HepG2 (cell line): ENCODE data around the gene HSPB2. TPM values are rescaled to one million over a fixed set of nuclear protein-coding genes. Genes with fewer than 3 reads are reported as not detected.
A peak's percentile ranks its signal among the peaks of the same experiment; 100 is the strongest.

Experiments
- ATAC-seq: fragments of 200-7000 bp; cut with Tn5 transposase; 3 replicates; pipeline ENCODE4 v1.9.1; 2020; ENCODE audit warnings: mild to moderate bottlenecking, moderate library complexity
- BruUV-seq: library from RNA; stranded (reverse); fragments of 400-500 nt; replicated peaks from 2 replicates; lab custom pipeline; 2021; lab: Mats Ljungman, UMichigan
- CTCF ChIA-PET: fragments of 300-600 bp; formaldehyde crosslinking; extraction: SDS; loops from one replicate; lab custom pipeline; 2021; ENCODE audit warnings: low total read pairs, inconsistent platforms, low intra/inter-chr PET ratio; lab: Yijun Ruan, JAX
- POLR2A ChIA-PET: fragments of 350-600 bp; sonication (Branson Sonifier 250); formaldehyde crosslinking; loops from one replicate; lab custom pipeline; 2020; ENCODE audit warnings: antibody characterized with exemption, inconsistent platforms; lab: Yijun Ruan, JAX
- DNase-seq: peaks from one replicate; pipeline ENCODE4 v3.0.0-alpha.2; 2015; ENCODE audit warnings: low spot score
- FAIRE-seq: peaks from 3 replicates; lab custom pipeline; 2011; peaks lifted over from hg19 to GRCh38; lab: Jason Lieb, UNC
- H2AFZ ChIP-seq: one replicate; pipeline ENCODE4 v1.6.1; 2011; ENCODE audit warnings: low read length, inconsistent platforms
- H3K27ac ChIP-seq: fragments of 300-600 bp; 3 replicates; pipeline ENCODE4 v1.8.0; 2011; ENCODE audit warnings: mixed run types, mild to moderate bottlenecking, mixed read lengths, low read length, inconsistent platforms; ENCODE audit not compliant: insufficient read depth; ENCODE audit errors: extremely low read length
- H3K27me3 ChIP-seq, 2 experiments: fragments of 200-600 bp in 1 of 2; 2 replicates in 1 of 2; 3 replicates in 1 of 2; pipeline versions ENCODE4 v1.6.0 to v1.8.0; 2011; ENCODE audit warnings: low read length in 2 of 2, mild to moderate bottlenecking in 2 of 2, moderate library complexity in 2 of 2, inconsistent platforms in 1 of 2; ENCODE audit not compliant: insufficient read depth in 2 of 2, control insufficient read depth in 1 of 2
- H3K36me3 ChIP-seq, 2 experiments: fragments of 200-600 bp in 1 of 2; replicated peaks in 1 of 2; 2 replicates in 1 of 2; 3 replicates in 1 of 2; pipeline versions ENCODE4 v1.5.1 to v1.8.0; 2011; ENCODE audit warnings: low read length in 2 of 2, inconsistent platforms in 1 of 2; ENCODE audit not compliant: insufficient read depth in 2 of 2, control insufficient read depth in 1 of 2
- H3K4me1 ChIP-seq: 2 replicates; pipeline ENCODE4 v1.5.1; 2012; ENCODE audit warnings: low read length, inconsistent platforms; ENCODE audit not compliant: insufficient read depth
- H3K4me2 ChIP-seq: 2 replicates; pipeline ENCODE4 v1.6.0; 2011; ENCODE audit warnings: low read depth, low read length, inconsistent platforms
- H3K4me3 ChIP-seq, 3 experiments: fragments of 200-600 bp in 1 of 3; sonication (generic), shearing (Covaris generic) in 1 of 3; replicated peaks in 1 of 3; 2 replicates each; pipeline ENCODE4 v1.5.1; 2011 to 2016; ENCODE audit warnings: low read length in 3 of 3, inconsistent platforms in 2 of 3, low read depth in 2 of 3, mild to moderate bottlenecking in 2 of 3, control low read depth in 1 of 3, mixed read lengths in 1 of 3; ENCODE audit not compliant: insufficient read depth in 1 of 3
- H3K79me2 ChIP-seq: one replicate; pipeline ENCODE4 v1.6.1; 2011; ENCODE audit warnings: low read length, inconsistent platforms; ENCODE audit not compliant: insufficient read depth
- H3K9ac ChIP-seq: 2 replicates; pipeline ENCODE4 v1.6.0; 2011; ENCODE audit warnings: mild to moderate bottlenecking, low read depth, low read length, inconsistent platforms; ENCODE audit not compliant: insufficient read depth
- H3K9me3 ChIP-seq: 2 replicates; pipeline ENCODE4 v1.5.1; 2012; ENCODE audit warnings: mild to moderate bottlenecking, low read length
- H4K20me1 ChIP-seq: 2 replicates; pipeline ENCODE4 v1.6.0; 2011; ENCODE audit warnings: inconsistent platforms, mild to moderate bottlenecking, low read length, moderate library complexity; ENCODE audit not compliant: insufficient read depth
- ATRX ChIP-seq: sonication (generic); formaldehyde crosslinking; IDR thresholded peaks from 2 replicates; pipeline ENCODE4 v1.4.0; 2020; ENCODE audit warnings: missing genetic modification reagents, borderline replicate concordance
- CREB1 ChIP-seq, 2 experiments: fragments of 450-650 bp in 1 of 2; IDR thresholded peaks; 2 replicates each; pipeline ENCODE4 v1.6.1; 2016 to 2017; ENCODE audit warnings: control low read depth in 1 of 2, mild to moderate bottlenecking in 1 of 2, missing compliant biosample characterization in 1 of 2, missing genetic modification characterization in 1 of 2
- KMT2B ChIP-seq: IDR thresholded peaks from 2 replicates; pipeline ENCODE4 v1.6.1; 2016; ENCODE audit warnings: missing genetic modification reagents, missing compliant biosample characterization
- MEF2D ChIP-seq: sonication (generic); formaldehyde crosslinking; IDR thresholded peaks from 2 replicates; pipeline ENCODE4 v1.5.1; 2020; ENCODE audit warnings: mild to moderate bottlenecking, missing genetic modification reagents
- NBN ChIP-seq: fragments of 450-650 bp; conservative IDR thresholded peaks from 2 replicates; pipeline ENCODE4 v1.6.1; 2017
- NCOA2 ChIP-seq: sonication (generic); formaldehyde crosslinking; IDR thresholded peaks from 2 replicates; pipeline ENCODE4 v1.8.0; 2022; ENCODE audit warnings: inconsistent platforms
- TEAD3 ChIP-seq: optimal IDR thresholded peaks from 2 replicates; pipeline ENCODE3; 2016; ENCODE audit warnings: borderline replicate concordance
- ZFP36L2 ChIP-seq: sonication (generic); formaldehyde crosslinking; IDR thresholded peaks from 2 replicates; pipeline ENCODE4 v1.4.0; 2020; ENCODE audit warnings: missing genetic modification reagents
- ZNF562 ChIP-seq: sonication (generic); formaldehyde crosslinking; IDR thresholded peaks from 2 replicates; pipeline ENCODE4 v1.8.0; 2022; ENCODE audit warnings: missing genetic modification reagents, borderline replicate concordance
- ZNF607 ChIP-seq: sonication (generic); formaldehyde crosslinking; IDR thresholded peaks from 2 replicates; pipeline ENCODE4 v1.5.1; 2020; ENCODE audit warnings: missing genetic modification reagents, mild to moderate bottlenecking, borderline replicate concordance
- ZNF687 ChIP-seq: sonication (generic); formaldehyde crosslinking; IDR thresholded peaks from 2 replicates; pipeline ENCODE4 v1.5.1; 2020; ENCODE audit warnings: mild to moderate bottlenecking, missing genetic modification reagents, moderate library complexity
- ZNF777 ChIP-seq: sonication (generic); formaldehyde crosslinking; IDR thresholded peaks from 2 replicates; pipeline ENCODE4 v1.4.0; 2020; ENCODE audit warnings: missing genetic modification reagents
- ZNF891 ChIP-seq: sonication (generic); formaldehyde crosslinking; IDR thresholded peaks from 2 replicates; pipeline ENCODE4 v1.5.0; 2020; ENCODE audit warnings: mild to moderate bottlenecking, missing genetic modification reagents
- WGBS: methylation state at CpG from one replicate; pipeline ENCODE4 v1.1.6; 2017; ENCODE audit warnings: low lambda C conversion rate; 5-methylcytosine and 5-hydroxymethylcytosine counted together
- in situ Hi-C: cut with HindIII; loops from 2 replicates; pipeline ENCODE4 v1.10.0; 2017; ENCODE audit warnings: low pct_unique_long_range_greater_than_20kb; ENCODE audit not compliant: extremely low pct_ligation_motif_present
- intact Hi-C: fragments of 100-400 bp; cut with micrococcal nuclease; formaldehyde crosslinking; loops from one replicate; pipeline ENCODE4 v1.10.0; 2022; ENCODE audit not compliant: unreplicated experiment
- polyA plus RNA-seq, 8 experiments: library from polyadenylated mRNA; depleted of rRNA in 3 of 8; stranded (reverse) in 7 of 8; unstranded in 1 of 8; fragments of >200 nt; fragmentation: Illumina TruSeq in 4 of 8; extraction: Trizol in 4 of 8; gene quantifications; 2 replicates each; pipeline versions ENCODE4 v1.2.1 to v1.2.3, GENCODE V29; 2011 to 2016; ENCODE audit warnings: low read depth in 4 of 8, missing spikeins in 1 of 8, mixed read lengths in 1 of 8; ENCODE audit not compliant: insufficient read depth in 1 of 8
- total RNA-seq, 5 experiments: library from RNA; depleted of rRNA; stranded (reverse); fragments of >200 nt; fragmentation: Illumina TruSeq; extraction: Trizol; gene quantifications; 2 replicates each; pipeline ENCODE4 v1.2.3, GENCODE V29; 2016; ENCODE audit warnings: low read depth in 1 of 5
- TF ChIP-seq, protein P1 (sequence below): sonication (generic); formaldehyde crosslinking; IDR thresholded peaks from 2 replicates; pipeline ENCODE4 v1.4.0; 2020; ENCODE audit warnings: missing genetic modification reagents, borderline replicate concordance
- TF ChIP-seq, protein P2 (sequence below): sonication (generic); formaldehyde crosslinking; IDR thresholded peaks from 2 replicates; pipeline ENCODE4 v1.9.0; 2022; ENCODE audit warnings: missing genetic modification reagents, mild to moderate bottlenecking, borderline replicate concordance

Gene HSPB2
- total and polyA plus RNA-seq, 2 of the 13 experiments (the other 11 are each of a cell fraction or from before 2014, with no cell fraction given): 0.04 TPM; not detected in 1

DNA sequence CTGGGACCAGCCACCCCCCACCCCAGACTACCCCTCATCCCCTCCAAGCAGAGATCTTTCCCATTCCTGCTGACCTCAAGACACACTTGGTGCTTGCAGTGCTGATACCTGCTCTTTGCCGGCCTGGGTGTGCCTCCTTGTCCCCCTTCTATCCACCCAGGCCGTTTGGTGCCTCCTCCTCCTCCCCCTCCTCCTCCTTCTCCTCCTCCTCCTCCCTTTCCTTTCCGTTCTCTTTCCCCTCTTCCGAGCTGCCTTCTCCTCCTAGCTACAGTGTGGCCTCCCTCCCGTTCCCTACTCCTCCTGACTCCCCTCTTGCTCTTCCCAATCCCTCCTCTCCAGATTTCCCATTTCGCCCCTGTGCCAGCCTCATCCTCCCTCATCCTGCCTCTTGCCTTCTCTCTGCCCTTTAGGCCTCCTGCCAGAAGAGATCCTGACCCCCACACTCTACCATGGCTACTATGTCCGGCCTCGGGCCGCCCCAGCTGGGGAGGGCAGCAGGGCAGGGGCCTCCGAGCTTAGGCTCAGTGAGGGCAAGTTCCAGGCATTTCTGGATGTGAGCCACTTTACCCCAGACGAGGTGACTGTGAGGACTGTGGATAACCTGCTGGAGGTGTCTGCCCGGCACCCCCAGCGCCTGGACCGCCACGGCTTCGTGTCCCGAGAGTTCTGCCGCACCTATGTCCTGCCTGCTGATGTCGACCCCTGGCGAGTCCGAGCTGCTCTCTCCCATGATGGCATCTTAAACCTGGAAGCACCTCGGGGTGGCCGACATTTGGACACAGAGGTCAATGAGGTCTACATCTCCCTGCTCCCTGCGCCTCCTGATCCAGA lies 712 bp downstream of the HSPB2 start:
- DNase-seq (no peak), ATAC-seq (peak; percentile 31), FAIRE-seq (no peak)
- 57% methylated on average over 21 of the region's 24 CpGs for WGBS
- Histone ChIP-seq H3K9ac (no peak overlapping the region), H3K27me3 (no peaks in the 10 kb centered on the region; a peak in 1 of 5 replicates), H3K4me3 (peak overlapping the region in 1 of 3 experiments; percentile 32; a peak in 2 of 6 replicates), H3K4me2 (peak overlapping the region; percentile 46), H2AFZ (no peak overlapping the region), H3K4me1 (peaks cover 65% of the 10 kb centered on the region), H4K20me1 (no peaks in the 10 kb centered on the region), H3K27ac (no peak overlapping the region), H3K79me2 (no peaks in the 10 kb centered on the region), H3K9me3 (no peaks in the 10 kb centered on the region), H3K36me3 (no peaks in the 10 kb centered on the region)
- intact Hi-C loops: no loop called here
- ChIA-PET POLR2A (interaction anchor here (1.9 kb wide), 1 partner anchor 13 kb away, joined by 7 read pairs; no protein-coding TSS in a partner anchor), CTCF (no interaction called here)
- in situ Hi-C loops: no loop called here
- TF ChIP-seq TEAD3 (CRISPR knock-in tag): peak; percentile 7
- no peak for TF ChIP-seq NCOA2 (CRISPR knock-in tag)
- no peak for TF ChIP-seq KMT2B (CRISPR knock-in tag)
- TF ChIP-seq CREB1 (IDR thresholded peaks at IDR 0.05): no peak
- 0 out of 2 replicates have a peak, but pooled peaks have one; percentile 20 for TF ChIP-seq CREB1 (CRISPR knock-in tag; IDR thresholded peaks at IDR 0.05)
- TF ChIP-seq ATRX (CRISPR knock-in tag): no peak
- no peak for TF ChIP-seq ZNF562 (CRISPR knock-in tag)
- TF ChIP-seq, protein P1, sequence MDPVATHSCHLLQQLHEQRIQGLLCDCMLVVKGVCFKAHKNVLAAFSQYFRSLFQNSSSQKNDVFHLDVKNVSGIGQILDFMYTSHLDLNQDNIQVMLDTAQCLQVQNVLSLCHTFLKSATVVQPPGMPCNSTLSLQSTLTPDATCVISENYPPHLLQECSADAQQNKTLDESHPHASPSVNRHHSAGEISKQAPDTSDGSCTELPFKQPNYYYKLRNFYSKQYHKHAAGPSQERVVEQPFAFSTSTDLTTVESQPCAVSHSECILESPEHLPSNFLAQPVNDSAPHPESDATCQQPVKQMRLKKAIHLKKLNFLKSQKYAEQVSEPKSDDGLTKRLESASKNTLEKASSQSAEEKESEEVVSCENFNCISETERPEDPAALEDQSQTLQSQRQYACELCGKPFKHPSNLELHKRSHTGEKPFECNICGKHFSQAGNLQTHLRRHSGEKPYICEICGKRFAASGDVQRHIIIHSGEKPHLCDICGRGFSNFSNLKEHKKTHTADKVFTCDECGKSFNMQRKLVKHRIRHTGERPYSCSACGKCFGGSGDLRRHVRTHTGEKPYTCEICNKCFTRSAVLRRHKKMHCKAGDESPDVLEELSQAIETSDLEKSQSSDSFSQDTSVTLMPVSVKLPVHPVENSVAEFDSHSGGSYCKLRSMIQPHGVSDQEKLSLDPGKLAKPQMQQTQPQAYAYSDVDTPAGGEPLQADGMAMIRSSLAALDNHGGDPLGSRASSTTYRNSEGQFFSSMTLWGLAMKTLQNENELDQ (CRISPR knock-in tag): no peak
- no peak for TF ChIP-seq MEF2D (CRISPR knock-in tag)
- TF ChIP-seq ZNF777 (CRISPR knock-in tag): no peak
- TF ChIP-seq ZNF891: no peak
- no peak for TF ChIP-seq NBN
- TF ChIP-seq, protein P2, sequence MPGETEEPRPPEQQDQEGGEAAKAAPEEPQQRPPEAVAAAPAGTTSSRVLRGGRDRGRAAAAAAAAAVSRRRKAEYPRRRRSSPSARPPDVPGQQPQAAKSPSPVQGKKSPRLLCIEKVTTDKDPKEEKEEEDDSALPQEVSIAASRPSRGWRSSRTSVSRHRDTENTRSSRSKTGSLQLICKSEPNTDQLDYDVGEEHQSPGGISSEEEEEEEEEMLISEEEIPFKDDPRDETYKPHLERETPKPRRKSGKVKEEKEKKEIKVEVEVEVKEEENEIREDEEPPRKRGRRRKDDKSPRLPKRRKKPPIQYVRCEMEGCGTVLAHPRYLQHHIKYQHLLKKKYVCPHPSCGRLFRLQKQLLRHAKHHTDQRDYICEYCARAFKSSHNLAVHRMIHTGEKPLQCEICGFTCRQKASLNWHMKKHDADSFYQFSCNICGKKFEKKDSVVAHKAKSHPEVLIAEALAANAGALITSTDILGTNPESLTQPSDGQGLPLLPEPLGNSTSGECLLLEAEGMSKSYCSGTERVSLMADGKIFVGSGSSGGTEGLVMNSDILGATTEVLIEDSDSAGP (CRISPR knock-in tag): no peak
- no peak for TF ChIP-seq ZNF607
- no peak for TF ChIP-seq ZFP36L2
- peak; percentile 43; the same call in 1 of the 2 replicates for TF ChIP-seq ZNF687 (CRISPR knock-in tag)
- BruUV-seq: no TSS peak
